Measurements from ENCODE around the gene RABGEF1.

DNA sequence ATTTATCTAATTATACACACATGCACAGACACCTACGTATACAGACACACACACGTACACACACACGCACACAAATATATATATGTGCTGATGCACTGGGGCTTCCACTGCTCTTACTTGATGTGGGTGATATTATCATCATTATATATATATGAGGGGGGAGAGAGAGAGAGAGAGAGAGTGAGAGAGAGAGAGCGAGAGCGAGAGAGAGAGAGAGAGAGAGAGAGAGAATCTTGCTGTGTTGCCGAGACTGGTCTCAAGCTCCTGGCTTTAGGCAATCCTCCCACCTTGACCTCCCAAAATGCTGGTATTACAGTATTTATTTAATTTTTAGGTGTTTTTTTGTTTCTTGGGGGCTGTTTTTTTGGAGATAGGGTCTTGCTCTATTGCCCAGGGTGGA is 3.6 kb upstream of the RABGEF1 start:
- TF ChIP-seq, protein P1, sequence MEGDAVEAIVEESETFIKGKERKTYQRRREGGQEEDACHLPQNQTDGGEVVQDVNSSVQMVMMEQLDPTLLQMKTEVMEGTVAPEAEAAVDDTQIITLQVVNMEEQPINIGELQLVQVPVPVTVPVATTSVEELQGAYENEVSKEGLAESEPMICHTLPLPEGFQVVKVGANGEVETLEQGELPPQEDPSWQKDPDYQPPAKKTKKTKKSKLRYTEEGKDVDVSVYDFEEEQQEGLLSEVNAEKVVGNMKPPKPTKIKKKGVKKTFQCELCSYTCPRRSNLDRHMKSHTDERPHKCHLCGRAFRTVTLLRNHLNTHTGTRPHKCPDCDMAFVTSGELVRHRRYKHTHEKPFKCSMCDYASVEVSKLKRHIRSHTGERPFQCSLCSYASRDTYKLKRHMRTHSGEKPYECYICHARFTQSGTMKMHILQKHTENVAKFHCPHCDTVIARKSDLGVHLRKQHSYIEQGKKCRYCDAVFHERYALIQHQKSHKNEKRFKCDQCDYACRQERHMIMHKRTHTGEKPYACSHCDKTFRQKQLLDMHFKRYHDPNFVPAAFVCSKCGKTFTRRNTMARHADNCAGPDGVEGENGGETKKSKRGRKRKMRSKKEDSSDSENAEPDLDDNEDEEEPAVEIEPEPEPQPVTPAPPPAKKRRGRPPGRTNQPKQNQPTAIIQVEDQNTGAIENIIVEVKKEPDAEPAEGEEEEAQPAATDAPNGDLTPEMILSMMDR (IDR thresholded peaks at IDR 0.05) = no peak
- no peak for TF ChIP-seq POLR2A (IDR thresholded peaks at IDR 0.05)
